ENCODE measurements around the gene TMEM135. TPM values are rescaled to one million over a fixed set of nuclear protein-coding genes. Genes with fewer than 3 reads are reported as not detected.
"Not testable (repeated sequence)": the region's sequence is repeated elsewhere in the genome, so short reads cannot be mapped to it uniquely, and the experiment has no call there.

Gene TMEM135
- polyA plus RNA-seq, 1 donor, result 13.7 TPM

DNA sequence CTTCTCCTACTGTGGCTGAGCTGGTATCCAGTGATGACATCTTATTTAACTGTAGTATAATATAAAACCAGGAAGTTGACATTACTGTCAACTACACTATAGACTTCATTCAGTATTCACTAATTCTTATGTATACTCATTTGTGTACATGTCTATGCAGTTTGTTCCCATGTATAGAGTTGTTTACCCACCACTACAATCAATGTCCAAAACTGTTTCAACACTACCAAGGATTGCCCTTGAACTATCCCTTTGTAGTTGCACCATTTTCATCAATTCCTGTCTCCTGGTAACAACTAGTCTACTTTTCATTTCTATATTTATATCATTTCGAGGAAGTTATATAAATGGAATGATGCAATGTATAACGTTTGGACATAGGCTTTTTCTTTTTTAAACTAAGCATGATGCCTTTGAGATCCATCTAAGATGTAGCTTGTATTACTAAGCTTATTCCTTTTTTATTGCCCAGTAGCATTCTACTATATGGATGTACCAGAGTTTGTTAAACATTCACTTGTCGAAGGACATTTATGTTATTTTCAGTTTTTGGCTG is 39.2 kb downstream of the TMEM135 start:
- no peak for DNase-seq (ENCODE audit: low read depth)

DNA sequence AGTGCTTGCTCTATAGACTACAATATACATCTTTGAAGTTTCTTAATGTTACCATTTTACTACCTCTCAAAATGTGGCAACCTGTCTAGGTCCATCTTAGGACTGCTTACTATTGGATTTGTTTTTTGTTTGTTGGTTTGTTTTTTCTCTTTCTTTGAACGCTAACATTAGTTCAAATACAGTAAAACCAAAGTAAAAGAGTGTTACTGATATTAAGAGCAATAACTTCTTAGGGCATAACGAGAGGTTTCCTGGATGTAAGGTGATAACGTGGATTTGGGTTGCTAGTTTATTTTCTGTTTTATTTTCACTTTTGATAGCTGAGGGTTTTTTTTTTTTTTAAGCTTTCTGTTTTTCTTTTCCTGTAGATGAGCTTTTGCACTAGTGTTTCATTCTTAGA is 43.6 kb downstream of the TMEM135 start:
- DNase-seq (ENCODE audit: low read depth), result no peak

DNA sequence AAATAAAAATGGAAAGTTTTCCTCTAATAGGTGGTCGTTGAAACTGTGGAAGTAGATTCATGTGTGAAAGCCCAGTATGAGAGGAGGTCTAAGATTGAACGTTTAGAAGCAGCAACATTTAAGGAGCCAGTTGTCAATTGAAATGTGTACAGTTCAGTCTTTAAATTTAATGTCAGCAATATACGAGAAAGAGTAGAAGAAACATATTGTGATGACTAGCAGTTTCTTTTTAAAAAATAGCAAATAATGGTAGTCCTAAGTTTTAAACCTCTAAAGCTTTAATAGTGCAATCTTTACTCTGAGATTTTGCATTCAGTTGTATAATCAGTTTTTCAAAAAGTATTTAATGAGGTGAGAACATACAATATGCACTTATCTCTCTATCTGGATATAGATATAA is 44.9 kb downstream of the TMEM135 start:
- no peak for DNase-seq (ENCODE audit: low read depth)

DNA sequence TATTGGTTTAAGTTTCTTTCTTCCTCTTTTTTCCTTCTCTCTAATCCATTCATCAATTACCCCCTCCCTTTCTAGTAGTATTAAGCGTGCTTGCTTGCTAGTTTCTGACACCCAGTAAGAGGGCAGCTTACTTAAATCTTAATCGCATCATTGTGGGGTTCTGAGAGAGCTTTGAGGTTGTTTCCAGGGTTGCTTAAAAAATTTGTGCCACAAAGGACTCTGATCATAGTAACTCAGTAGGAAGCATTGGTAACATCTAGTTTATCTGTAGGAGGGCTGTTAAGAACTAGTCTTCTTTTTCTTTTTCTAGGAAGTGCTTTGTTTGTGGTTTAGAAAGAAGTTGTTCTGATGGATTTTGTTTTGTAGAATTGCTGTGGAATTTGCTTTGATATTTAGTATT is 45.3 kb downstream of the TMEM135 start:
- DNase-seq (ENCODE audit: low read depth), result no peak

DNA sequence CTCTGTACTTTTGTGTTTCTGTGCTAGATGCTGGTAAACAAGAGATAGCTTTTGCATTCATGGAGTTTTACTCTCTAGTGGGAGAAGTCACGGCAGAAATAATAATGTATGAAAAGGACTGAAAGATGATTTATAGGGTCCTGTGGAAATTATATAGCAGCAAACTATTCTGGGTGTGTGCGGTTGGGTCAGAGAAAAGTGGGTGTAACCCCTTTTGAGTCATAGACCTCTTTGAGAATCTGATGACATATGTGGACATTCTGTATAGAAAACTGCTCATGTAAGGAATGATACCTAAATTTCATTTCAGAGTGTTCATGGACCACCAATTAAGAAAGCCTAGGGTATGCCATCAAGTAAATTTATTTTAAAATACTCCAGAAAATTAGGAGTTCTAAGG is 54.4 kb downstream of the TMEM135 start:
- no peak for DNase-seq (ENCODE audit: low read depth)

DNA sequence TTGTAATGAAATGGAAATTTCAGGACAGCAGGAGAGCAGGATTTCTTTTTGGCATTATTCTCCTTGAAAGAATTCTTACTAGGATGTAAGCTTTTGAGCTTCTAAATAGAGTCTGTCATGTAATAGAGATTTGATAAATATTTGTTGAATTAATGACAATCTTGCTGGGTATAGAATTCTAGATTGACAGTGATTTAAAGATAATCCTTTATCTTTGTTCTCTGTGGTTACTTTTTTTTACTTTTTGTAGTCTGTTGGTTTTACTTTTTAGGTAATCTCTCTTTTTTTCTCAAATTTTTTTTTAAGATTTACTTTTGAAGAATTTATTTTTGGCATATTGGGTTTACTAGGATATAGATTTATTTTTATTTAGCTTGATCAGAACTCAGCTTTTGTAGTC is 54.8 kb downstream of the TMEM135 start:
- DNase-seq (ENCODE audit: low read depth), result no peak

DNA sequence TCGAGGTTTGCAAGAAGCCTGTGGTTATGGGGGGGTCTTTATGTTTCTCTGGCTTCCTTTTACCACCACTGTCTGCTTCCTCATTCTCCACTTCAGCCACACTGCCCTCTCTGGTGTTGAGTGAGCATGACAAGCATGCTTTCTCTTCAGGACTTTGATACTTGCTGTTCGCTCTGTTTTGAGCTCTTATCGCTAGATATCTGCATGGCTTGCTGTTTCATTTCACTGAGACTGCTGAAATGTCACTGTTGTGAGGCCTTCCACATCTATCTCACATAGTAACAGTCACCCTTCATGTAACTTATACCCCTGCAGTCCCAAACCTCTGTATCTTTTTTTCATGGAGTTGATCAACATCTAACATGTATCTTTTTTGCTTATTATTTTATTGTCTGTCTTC is 59.8 kb downstream of the TMEM135 start:
- no peak for DNase-seq (ENCODE audit: low read depth)

DNA sequence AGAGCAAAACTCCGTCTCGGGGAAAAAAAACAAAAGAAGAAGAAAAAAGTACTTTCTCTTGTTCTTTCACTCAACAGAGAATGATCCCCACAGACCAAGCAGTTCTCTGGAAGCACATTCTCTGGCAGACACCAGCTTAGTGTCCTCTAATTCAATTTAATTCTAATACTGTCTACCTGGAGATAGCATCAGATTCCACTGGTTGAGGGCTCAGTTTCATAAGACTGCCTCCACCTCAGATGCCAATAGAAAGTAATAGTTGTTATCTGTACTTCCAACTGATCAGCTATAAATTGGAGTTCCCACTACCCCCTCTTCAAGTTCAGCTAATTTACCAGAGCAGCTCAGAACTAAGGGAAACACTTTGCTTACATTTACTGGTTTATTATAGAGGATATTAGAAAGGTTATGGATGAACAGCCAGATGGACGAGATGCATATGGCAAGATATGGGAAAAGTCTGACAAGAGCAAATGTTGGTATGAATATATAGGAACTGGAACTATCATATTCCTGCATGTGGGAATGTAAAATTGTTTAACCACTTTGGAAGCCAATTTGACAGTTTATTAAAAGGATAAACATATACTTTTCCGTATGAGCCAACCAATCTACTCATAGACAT is 64.3 kb downstream of the TMEM135 start:
- DNase-seq (ENCODE audit: low read depth), result no peak

DNA sequence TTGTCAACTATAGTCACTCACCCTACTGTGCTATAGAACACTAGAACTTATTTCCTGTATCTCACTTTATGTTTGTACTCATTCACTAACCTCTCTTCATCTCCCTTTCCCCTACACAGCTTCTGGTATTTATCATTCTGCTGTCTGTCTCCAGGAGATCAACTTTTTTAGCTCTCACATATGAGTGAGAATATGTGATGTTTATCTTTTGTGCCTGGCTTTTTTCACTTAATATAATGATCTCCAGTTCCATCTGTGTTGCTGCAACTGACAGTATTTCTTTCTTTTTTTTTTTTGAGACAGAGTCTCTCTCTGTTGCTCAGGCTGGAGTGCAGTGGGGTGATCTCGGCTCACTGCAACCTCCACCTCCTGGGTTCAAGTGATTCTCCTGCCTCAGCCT is 68.1 kb downstream of the TMEM135 start:
- not testable (repeated sequence) for DNase-seq (ENCODE audit: low read depth)

DNA sequence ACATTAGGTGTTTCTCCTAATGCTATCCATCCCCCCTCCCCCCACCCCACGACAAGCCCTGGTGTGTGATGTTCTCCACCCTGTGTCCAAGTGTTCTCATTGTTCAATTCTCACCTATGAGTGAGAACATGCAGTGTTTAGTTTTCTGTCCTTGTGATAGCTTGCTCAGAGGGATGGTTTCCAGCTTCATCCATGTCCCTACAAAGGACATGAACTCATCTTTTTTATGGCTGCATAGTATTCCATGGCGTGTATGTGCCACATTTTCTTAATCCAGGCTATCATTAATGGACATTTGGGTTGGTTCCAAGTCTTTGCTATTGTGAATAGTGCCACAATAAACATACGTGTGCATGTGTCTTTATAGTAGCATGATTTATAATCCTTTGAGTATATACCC is 69.6 kb downstream of the TMEM135 start:
- DNase-seq (ENCODE audit: low read depth), result not testable (repeated sequence)

DNA sequence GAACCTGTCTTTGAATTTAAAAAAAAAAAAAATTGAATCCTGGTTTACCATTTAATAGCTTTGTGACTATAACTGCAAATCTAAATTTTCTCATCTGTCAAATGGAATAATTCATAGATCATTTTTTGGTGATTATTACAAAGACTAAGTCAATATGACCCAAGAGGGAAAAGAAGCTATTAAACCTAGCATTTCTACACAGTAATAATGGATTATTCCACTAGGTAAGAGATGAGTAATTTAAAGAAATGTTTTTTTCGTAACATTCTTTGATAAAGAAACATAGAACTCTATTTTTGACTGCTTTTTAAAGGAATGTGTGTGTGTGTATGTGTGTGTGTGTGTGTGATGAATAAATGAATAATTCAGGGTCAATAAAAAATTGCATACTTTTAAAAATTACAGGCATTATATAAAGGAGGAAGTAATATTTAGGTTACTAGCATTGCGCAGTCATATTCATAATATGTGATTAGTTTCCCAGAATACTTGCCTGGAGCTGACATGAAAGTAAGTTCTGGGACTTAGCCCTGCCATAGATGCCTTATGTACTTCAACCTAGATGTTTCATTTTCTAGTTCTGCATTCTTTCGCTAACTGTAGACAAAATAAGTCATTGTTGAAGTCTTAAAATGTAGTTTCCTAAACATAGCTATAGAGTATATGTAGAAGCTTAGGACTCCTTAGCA is 72.9 kb downstream of the TMEM135 start:
- DNase-seq (ENCODE audit: low read depth), result no peak

DNA sequence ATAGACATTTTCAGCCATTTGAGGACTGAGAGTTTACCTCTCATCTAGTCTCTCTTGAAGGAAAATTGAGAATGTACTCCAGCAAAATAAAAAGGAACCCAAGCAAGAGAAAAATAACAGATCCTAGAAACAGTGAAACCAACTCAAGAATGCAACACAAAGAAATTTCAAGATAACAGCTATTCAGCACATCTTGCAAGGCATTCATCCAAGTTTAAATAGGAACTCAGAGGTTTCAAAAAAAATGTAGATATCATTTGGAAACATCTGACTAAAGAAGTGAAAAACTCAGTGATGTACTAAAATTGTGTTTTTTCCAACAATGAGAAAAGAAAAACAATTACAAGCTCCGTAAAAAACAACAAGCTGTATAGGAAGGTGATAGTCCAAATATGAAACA is 76.4 kb downstream of the TMEM135 start:
- no peak for DNase-seq (ENCODE audit: low read depth)

DNA sequence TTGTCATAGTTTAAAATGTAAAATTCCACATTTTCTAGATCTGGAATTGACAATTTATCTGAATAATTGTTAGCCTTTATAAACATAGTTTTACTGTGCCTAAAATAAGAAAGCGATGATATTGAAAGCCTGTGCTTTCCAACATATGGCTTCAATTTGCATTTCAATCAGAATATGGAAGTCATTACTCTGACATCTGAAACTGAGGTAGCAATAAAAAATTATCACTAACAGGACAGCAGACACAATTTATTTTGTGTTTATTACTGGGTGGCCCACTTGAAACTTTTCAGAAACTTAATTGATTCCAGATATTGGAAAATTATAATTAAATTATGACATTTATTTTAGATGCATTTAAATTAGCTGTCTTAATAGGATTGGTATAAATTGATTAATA is 78.5 kb downstream of the TMEM135 start:
- DNase-seq (ENCODE audit: low read depth), result no peak

DNA sequence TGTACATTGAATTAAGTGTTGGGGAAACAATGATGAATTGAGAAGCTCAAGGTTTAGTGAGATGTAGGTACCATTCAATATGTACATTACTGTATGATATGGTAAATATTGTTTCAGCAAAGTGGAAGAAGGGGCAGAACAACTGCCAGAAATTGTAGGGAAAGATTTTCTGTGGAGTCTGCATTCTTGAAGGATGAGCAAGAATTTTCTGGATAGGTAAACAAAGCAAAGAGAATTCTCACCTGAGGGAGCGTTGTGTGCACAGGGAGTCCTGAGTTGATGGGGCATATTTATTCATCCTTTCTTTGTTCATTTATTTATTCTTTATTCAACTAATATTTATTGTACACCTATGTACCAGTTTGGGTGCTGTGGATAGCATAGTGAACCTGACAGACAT is 83.2 kb downstream of the TMEM135 start:
- DNase-seq (ENCODE audit: low read depth), result no peak

DNA sequence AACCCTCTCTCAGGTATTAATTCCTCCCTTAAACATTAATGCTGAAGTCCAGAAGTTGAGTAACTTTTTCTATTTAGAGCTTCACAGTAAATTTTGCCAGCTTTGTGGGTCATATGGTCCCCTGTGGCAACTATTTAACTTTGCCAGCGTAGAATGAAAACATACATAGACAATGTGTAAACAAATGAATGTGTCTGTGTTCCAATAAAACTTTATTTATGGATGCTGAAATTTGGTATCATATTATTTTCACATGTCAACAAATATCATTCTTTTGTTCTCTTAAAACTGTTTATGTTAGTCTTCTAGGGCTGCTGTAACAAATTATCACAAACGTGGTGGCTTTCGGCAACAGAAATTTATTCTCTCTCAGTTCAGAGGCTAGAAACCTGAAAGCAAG is 85.1 kb downstream of the TMEM135 start:
- no peak for DNase-seq (ENCODE audit: low read depth)

DNA sequence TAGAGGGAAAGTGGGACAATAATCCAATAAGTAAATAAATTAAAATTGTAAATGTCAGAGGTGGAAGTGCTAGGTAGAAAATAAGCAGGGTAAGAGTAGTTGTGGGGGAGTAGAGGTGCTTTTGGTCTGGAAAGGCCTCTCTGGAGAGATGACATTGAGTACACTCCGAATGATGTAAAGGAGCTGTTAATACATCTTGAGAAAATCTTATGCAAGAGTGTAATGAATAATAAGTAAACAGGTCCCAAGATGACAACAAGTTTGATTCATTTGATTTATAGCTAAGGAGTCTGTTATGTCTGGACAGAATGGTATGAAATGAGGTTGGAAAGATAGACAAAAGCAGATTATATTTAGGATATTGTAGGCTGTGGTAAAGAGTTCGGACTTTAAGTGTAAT is 87.5 kb downstream of the TMEM135 start:
- DNase-seq (ENCODE audit: low read depth), result no peak

DNA sequence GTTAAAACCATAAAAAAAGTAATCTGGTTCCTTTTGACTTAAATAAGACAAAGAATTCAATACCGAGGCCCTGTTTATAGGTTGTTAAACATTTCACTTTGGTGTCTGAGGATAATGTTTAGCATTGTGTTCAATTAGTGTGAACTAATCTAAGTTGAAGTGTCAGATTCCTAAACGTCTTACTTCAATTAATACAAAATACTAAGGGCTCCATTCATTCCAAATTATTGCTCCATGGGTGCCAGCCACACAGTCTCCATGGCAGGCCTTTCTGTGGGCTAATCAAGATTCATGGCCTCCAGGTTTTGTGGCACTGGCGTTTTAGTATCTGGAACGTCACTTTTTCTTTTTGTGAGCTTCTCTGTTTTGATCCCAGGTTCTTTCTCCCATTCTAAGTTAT is 89.4 kb downstream of the TMEM135 start:
- no peak for DNase-seq (ENCODE audit: low read depth)

DNA sequence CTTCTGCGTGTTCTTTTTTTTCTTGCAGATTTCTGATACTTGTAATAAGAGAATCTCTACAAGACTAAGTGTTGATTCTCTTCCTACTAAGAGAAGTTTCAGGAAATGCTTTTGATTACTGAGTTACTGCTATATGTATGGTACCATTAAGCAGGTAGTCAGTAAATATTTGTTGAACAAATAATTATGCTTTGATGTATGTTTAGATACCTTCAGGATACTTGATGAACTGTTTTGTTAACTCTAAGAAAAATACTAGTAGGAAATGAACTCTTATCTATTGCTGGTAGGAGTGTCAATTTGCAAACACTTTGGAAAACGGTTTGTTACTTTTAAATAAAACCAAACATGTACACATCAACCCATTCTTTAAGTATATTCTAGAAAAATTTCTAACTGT is 90.6 kb downstream of the TMEM135 start:
- DNase-seq (ENCODE audit: low read depth), result no peak

DNA sequence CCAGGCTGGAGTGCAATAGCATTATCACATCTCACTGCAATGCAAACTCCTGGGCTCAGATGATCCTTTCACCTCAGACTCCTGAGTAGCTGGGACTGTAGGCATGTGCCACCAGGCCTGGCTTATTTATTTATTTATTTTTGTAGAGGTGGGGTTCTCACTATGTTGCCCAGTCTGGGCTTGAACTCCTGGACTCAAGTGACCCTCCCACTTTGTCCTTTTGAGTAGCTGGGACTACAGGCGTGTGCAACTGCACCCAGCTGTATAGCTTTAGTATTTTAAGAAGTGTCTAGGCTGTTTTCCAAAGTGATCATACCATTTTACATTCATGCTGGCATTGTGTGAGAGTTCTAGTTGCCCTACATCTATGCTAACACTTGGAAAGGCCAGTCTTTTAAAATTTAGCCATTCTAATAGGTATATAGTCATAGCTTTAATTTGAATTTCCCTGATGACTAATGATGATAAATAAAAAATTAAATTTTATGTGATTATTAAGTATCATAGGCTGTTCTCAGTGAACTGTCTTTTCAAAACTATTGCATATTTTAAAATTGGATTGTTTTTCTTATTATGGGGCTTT is 96.9 kb downstream of the TMEM135 start:
- no peak for DNase-seq (ENCODE audit: low read depth)

DNA sequence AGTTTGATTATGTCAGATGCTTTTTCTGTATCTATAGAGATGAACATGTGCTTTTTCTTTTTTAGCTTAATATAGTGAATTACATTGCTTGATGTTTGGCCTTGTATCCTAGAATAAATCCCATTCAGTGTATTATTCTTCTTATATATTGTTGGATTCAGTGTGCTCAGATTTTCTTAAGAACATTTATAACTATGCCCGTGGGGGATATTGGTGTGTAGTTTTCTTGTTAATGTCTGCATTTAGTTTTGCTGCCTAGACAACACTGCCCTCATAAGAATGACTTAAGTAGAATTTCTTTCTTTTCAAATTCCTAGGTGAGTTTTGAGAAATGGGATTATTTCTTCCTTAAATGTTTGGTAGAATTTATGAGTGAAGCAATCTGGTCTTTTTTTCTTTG is 98.5 kb downstream of the TMEM135 start:
- DNase-seq (ENCODE audit: low read depth), result peak; percentile 71

DNA sequence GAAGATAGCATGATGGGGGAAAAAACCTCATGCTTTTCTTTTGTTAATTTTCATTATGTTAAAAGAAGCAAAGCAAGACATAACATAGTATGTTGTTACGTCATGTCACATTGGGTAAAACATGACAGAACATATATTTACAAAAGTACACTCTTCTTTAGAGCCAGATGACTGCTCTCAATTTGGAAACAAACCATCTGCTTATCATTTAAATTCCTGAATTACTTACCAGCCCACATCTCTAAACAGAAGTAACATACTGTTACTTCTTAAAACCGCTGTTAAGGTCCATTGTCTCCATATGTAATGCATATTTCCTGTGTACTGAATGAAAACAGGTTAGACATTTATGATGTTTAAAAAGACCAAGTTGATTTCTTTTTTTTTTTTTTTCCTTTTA is 100.0 kb downstream of the TMEM135 start:
- no peak for DNase-seq (ENCODE audit: low read depth)

DNA sequence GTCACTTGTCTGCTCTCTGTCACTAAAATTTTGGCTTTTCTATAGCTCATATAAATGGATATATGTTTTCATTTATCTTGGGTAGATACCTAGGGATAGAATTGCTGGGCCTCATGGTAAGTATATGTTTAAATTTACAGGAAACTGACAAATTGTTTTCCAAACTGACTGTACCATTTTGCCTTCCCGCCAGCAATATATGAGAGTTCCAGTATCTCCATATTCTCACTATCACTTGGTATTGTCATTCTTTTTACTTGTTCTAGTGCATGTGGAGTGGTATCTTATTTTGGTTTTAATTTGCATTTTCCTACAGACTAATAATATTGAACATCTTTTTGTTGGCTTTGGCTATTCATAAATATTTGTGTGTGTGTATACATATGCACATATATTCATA is 101.7 kb downstream of the TMEM135 start:
- no peak for DNase-seq (ENCODE audit: low read depth)

DNA sequence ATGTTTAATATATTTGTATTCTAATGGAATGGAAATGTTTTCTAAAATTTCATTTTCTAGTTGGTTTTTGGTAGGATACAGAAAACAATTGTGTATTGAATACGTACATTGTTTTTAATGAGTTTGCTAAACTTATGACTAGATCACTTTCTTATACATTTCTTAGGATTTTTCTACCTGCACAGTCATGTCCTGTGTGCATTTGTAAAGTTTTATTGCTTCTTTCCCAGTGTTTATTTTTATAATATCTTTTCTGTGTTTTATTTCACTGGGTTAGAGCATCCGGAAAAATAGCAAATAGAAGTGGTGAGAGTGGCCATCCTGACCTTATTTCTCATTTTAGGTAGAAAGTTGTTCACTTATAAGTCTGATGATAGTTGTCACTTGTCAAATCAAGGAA is 103.6 kb downstream of the TMEM135 start:
- no peak for DNase-seq (ENCODE audit: low read depth)

Measured in forelimb muscle (tissue), 1 donor.